Panc1 (cell line): ENCODE data around the gene CENPB. TPM values are rescaled to one million over a fixed set of nuclear protein-coding genes. Genes with fewer than 3 reads are reported as not detected.
A peak's percentile ranks its signal among the peaks of the same experiment; 100 is the strongest.

Experiments used
- ATAC-seq: fragments of 200-7000 bp; cut with Tn5 transposase; 2 replicates; pipeline ENCODE4 v1.9.1; 2020; ENCODE audit warnings: mild to moderate bottlenecking, moderate library complexity
- BruUV-seq: library from RNA; stranded (reverse); fragments of 400-500 nt; replicated peaks from 2 replicates; lab custom pipeline; 2021; lab: Mats Ljungman, UMichigan
- CTCF ChIA-PET: fragments of 300-600 bp; sonication (Branson Sonifier 250); formaldehyde crosslinking; loops from one replicate; lab custom pipeline; 2022; ENCODE audit warnings: antibody characterized with exemption; lab: Charles Lee
- POLR2A ChIA-PET: fragments of 300-600 bp; sonication (Branson Sonifier 250); formaldehyde crosslinking; loops from one replicate; lab custom pipeline; 2022; ENCODE audit warnings: antibody characterized with exemption; lab: Charles Lee
- DNase-seq: peaks from one replicate; pipeline ENCODE4 v3.0.0-alpha.2; 2010; ENCODE audit warnings: low read depth, low spot score
- H3K27ac ChIP-seq: 2 replicates; pipeline ENCODE4 v1.5.1; 2011; ENCODE audit warnings: mild to moderate bottlenecking, low read length, inconsistent platforms
- H3K27me3 ChIP-seq: fragments of 200-500 bp; sonication (Bioruptor generic); 2 replicates; pipeline ENCODE4 v1.6.0; 2014; ENCODE audit warnings: low read length, inconsistent platforms; ENCODE audit not compliant: control insufficient read depth, insufficient read depth
- H3K36me3 ChIP-seq: fragments of 200-500 bp; sonication (Bioruptor generic); 2 replicates; pipeline ENCODE4 v1.5.1; 2014; ENCODE audit warnings: inconsistent platforms, mild to moderate bottlenecking, low read length, moderate library complexity; ENCODE audit not compliant: control insufficient read depth, insufficient read depth
- H3K4me1 ChIP-seq: 2 replicates; pipeline ENCODE4 v1.5.1; 2011; ENCODE audit warnings: inconsistent platforms, mild to moderate bottlenecking, low read length, moderate library complexity; ENCODE audit not compliant: control insufficient read depth, insufficient read depth
- H3K4me3 ChIP-seq, 2 experiments: 2 replicates each; pipeline ENCODE4 v1.5.1; 2011 to 2012; ENCODE audit warnings: low read depth in 2 of 2, low read length in 2 of 2, mild to moderate bottlenecking in 2 of 2, inconsistent platforms in 1 of 2, moderate library complexity in 1 of 2
- H3K9me3 ChIP-seq: fragments of 200-500 bp; sonication (Bioruptor generic); 2 replicates; pipeline ENCODE4 v1.5.1; 2014; ENCODE audit warnings: low read depth, mild to moderate bottlenecking, inconsistent platforms, low read length, moderate library complexity; ENCODE audit not compliant: control insufficient read depth, insufficient read depth
- CTCF ChIP-seq: fragments of 450-650 bp; IDR thresholded peaks from 2 replicates; pipeline ENCODE4 v1.5.1; 2017; ENCODE audit warnings: mild to moderate bottlenecking
- POLR2AphosphoS5 ChIP-seq: IDR thresholded peaks from 2 replicates; pipeline ENCODE4 v1.6.1; 2012; ENCODE audit warnings: mild to moderate bottlenecking, low read depth, low read length, moderate library complexity
- REST ChIP-seq, 2 experiments: IDR thresholded peaks; 2 replicates each; pipeline ENCODE4 v1.6.1; 2011 to 2012; ENCODE audit warnings: low read depth in 2 of 2, control low read depth in 1 of 2, low read length in 1 of 2, mild to moderate bottlenecking in 1 of 2, moderate library complexity in 1 of 2; ENCODE audit not compliant: insufficient read depth in 1 of 2
- SIN3A ChIP-seq: IDR thresholded peaks from 2 replicates; pipeline ENCODE4 v1.6.1; 2012; ENCODE audit warnings: low read depth, mild to moderate bottlenecking, low read length, moderate library complexity, borderline replicate concordance; ENCODE audit not compliant: insufficient read depth
- TCF7L2 ChIP-seq: IDR thresholded peaks from 2 replicates; pipeline ENCODE4 v1.6.1; 2011; ENCODE audit warnings: mild to moderate bottlenecking, low read depth, low read length, inconsistent platforms
- in situ Hi-C: cut with HindIII; loops from 2 replicates; pipeline ENCODE4 v1.10.0; 2016; ENCODE audit warnings: low sequenced_read_pairs, low pct_unique_long_range_greater_than_20kb
- intact Hi-C: fragments of 100-400 bp; cut with micrococcal nuclease; formaldehyde crosslinking; loops from one replicate; pipeline ENCODE4 v1.10.0; 2022; ENCODE audit not compliant: unreplicated experiment
- total RNA-seq: library from RNA; stranded (reverse); gene quantifications from one replicate; pipeline ENCODE4 v1.2.1, GENCODE V29; 2021; ENCODE audit not compliant: unreplicated experiment

Gene CENPB
- total RNA-seq, 1 experiment from 2014 or later: 154 TPM

- DNase-seq (peak; percentile 78), ATAC-seq (peak; percentile 68)
- TF ChIP-seq CTCF: no peak
- no peak for TF ChIP-seq REST (IDR thresholded peaks at IDR 0.05; ENCODE audit: insufficient read depth in 1 of 2, low read depth in 2 of 2, low read length in 1 of 2)
- TF ChIP-seq SIN3A: no peak
- TF ChIP-seq TCF7L2: no peak
- no peak for TF ChIP-seq POLR2AphosphoS5
- intact Hi-C loops: loop anchor here (10.0 kb wide), 1 partner anchor 70 kb away; no protein-coding TSS in a partner anchor
- Histone ChIP-seq H3K9me3 (no peaks in the 10 kb centered on the region), H3K4me3 (peak overlapping the region; percentile 37 to 57), H3K4me1 (no peaks in the 10 kb centered on the region; the same call in 1 of the 2 replicates), H3K27me3 (no peaks in the 10 kb centered on the region), H3K27ac (peak overlapping the region; percentile 32; the same call in 1 of the 2 replicates), H3K36me3 (no peaks in the 10 kb centered on the region)
- ChIA-PET POLR2A (interaction anchor here (0.5 kb wide), 1 partner anchor 135 kb away, joined by 7 read pairs; no protein-coding TSS in a partner anchor), CTCF (interaction anchor here (0.6 to 1.4 kb wide), 3 partner anchors 9 to 691 kb away, joined by 3 to 5 read pairs (median 4); no protein-coding TSS in a partner anchor)
- no TSS peak for BruUV-seq
- in situ Hi-C loops: no loop called here
These were observed 41.5 kb downstream of the CENPB start for GRCh38 chr20:3744806-3745685.

- no peaks in the 10 kb centered on the region for H3K36me3 ChIP-seq
- TF ChIP-seq SIN3A (no peak), POLR2AphosphoS5 (no peak), CTCF (no peak), TCF7L2 (no peak), REST (IDR thresholded peaks at IDR 0.05; ENCODE audit: insufficient read depth in 1 of 2, low read depth in 2 of 2, low read length in 1 of 2) (no peak)
- BruUV-seq: no TSS peak
- H3K4me1 ChIP-seq: no peaks in the 10 kb centered on the region; the same call in 1 of the 2 replicates
- ATAC-seq (no peak), DNase-seq (no peak)
- ChIA-PET CTCF (no interaction called here), POLR2A (no interaction called here)
- no peak overlapping the region for H3K27ac ChIP-seq
- in situ Hi-C loops (no loop called here), intact Hi-C loops (loop anchor here (10.0 kb wide), 1 partner anchor 69 kb away; no protein-coding TSS in a partner anchor)
- no peaks in the 10 kb centered on the region for H3K27me3 ChIP-seq
- H3K9me3 ChIP-seq: no peaks in the 10 kb centered on the region
- H3K4me3 ChIP-seq: no peak overlapping the region
These were observed 42.5 kb downstream of the CENPB start for GRCh38 chr20:3744037-3744436.
